Activated gamma-delta T cell treated with anti-CD3 and anti-CD28 coated beads, Interleukin-2, amount 50 U/mL, for 16 hours (primary cell): ENCODE results near the gene CHD8.
"Not testable (repeated sequence)": the region's sequence is repeated elsewhere in the genome, so short reads cannot be mapped to it uniquely, and the experiment has no call there.

Experiments
- DNase-seq: peaks from one replicate; pipeline ENCODE4 v3.0.0-alpha.2; 2020; ENCODE audit warnings: low read depth

The CHD8 gene

GRCh38 chr14:21436567-21437062 is 19.3 kb downstream of the CHD8 start:
- no peak for DNase-seq

GRCh38 chr14:21431126-21431525 is 24.8 kb downstream of the CHD8 start:
- no peak for DNase-seq

GRCh38 chr14:21428930-21429329 is 27.0 kb downstream of the CHD8 start:
- DNase-seq = no peak

- DNase-seq = no peak
Observed at GRCh38 chr14:21426692-21427091, 29.2 kb downstream of the CHD8 start.

DNA sequence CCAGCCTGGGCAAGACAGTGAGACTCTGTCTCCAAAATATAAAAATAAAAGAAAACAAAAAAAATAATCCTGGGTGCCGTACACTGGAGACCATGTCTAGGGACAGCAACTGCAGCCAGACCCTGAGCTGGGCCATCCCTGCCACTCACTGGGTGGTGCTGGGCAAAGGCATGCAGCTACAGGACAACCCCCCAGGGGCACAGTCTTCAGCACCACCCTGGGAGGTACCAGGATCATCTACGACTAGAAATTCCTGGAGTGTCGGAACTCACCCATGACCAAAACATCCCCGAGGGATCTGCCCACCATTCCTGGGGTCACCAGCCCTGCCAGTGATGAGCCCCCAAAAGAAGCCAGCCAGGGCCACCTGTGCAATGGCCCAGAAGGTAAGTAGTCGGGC is 36.4 kb downstream of the CHD8 start:
- no peak for DNase-seq

GRCh38 chr14:21415329-21415728 is 40.6 kb downstream of the CHD8 start:
- no peak for DNase-seq

DNA sequence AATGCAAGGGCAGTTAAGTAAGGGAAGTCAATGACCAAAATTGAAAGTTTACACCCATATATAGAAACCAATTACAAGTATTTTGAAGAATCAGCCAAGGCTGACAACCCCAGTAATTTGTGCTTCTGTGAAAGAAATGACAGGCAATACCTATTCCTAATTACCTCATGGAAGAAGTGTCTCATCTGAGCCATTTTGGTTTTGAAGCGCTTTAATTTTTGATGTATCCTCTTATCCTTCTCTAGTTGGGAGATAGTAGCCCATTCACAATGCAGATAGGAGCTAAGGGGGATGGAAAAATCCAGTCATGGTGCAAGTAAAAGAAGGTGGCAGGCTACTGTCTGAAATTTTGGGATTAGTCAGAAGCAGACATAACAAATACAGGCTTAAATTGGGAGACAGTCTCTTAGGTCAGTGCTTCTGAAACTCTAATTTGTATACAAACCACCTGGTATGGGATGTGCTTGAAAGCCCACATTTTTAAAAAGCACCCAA is 41.7 kb downstream of the CHD8 start:
- no peak for DNase-seq

DNA sequence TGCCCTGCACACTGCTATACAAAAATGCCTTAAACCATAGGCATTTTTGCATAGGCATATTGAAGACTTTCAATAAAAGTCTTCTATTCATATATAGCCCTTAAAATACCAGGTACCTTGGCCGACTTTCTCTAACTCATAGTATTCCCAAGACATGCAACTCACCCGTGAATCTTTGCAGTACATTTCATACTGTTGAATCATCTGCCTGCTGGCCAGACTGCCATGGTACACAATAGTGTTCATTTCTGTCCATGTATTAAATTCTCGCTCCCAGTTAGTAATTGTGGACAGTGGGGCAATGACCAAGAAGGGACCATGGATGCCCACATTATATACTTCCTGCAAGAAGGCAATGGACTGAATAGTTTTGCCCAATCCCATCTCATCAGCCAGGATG is 47.8 kb downstream of the CHD8 start:
- DNase-seq = no peak

GRCh38 chr14:21406213-21406612 is 49.7 kb downstream of the CHD8 start:
- no peak for DNase-seq

- DNase-seq = no peak
Observed at GRCh38 chr14:21405097-21405496, 50.8 kb downstream of the CHD8 start.

DNA sequence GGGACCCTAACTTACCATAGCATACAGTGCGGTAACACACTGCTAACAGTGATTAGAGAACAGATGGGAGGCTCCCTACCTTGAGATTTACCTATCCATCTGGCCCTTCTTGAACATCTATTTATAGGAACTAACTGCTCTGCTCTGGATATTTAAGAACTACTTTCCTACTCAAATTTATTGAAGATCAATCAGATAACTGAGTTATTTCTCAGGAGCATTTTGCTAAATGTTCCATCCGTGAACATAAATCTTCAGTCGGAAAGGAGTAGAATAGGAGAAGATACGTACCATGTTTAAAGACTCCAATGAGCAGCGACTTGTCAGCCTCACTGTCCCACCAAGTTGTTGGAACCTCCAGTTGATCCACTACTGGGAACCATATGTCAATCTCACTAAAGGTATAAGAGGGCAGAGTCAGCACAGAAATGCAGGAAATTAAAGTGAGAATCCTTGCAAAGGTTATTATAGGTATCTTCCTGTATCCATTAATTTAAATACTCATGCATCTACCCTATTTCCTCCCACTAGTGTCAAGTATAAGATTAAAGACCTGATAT is 56.5 kb downstream of the CHD8 start:
- DNase-seq = no peak

GRCh38 chr14:21398901-21399300 is 57.0 kb downstream of the CHD8 start:
- no peak for DNase-seq

- DNase-seq = no peak
Observed at GRCh38 chr14:21395450-21395849, 60.5 kb downstream of the CHD8 start.

DNA sequence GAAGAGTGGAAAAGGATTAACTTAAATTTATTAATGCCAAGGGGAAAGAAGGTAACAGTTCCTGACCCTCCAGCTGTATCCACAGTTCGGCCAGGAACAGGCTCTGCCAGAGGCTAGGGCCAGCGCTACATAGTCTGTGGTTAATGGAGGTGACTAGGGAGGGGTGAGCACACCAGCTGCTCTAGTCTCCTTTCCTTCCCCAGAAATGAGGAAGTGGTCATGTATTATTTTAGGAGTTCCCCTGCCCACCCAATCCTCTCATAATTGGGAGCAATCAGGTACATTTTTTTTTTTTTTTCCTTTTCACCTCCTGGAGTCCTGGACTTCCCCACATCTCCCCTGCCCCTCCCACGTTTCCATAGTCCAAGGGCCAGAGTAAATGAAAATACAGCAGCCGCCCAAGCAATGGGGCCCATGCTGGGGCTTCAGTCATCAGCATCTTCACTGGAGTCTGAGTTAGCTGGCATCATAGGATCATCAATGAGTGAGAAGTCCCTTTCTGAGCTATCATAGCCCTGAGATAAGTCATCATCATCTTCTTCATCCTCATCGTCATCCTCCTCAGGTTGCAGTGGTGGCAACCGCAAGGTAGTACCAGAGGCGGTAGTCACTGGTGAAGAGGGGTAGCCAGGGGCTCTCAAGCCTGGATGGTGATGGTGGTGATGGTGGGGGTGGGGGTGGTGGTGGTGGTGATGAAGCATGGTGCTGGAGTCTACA is 70.6 kb downstream of the CHD8 start:
- DNase-seq = no peak

DNA sequence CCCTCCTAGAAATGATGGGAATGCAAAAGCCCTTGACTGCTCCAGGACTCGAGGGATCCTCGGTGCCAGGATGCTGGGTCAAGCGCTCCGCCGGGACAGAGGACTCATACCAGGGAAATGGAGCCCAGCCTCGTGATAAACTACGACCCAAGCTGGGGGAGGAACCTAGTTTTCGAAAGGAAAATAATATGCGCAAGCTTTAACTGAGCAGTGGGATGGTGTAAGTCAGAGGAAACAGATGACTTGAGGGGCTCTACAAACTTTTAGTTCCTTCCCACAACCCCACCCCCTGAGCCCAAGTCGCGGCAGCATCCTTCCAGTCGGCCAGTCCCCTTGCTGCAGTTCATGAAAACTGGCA is 71.5 kb downstream of the CHD8 start:
- no peak for DNase-seq

DNA sequence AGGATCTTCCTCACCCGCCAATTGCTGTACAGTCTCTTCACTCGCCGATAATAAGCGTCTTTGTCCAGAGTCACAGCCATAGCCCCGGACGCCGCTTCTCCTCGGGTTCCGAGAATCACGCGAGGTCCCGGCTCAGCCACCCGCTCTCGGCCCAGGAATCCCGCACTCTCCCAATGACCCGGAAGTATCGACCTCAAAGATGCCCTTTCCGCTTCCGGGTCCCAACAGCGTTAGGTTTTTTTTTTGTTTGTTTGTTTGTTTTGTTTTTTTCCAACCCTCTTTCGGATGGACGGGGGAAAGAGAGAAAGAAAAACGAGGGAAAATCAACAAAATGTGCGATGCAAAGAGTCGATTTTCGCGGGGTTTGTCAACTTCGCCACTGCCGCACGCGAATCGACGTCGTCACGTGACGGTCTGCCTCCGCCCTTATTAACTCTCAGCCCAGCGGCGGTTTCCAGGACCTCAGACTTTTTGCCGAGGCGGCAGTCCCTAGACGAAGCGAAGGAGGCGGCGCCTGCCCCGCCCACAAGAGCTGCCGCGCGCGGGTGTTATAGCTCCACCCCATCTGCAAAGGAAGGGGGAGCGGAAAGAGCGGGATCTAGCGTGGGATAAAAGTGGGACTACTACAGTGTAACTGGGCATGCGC is 72.0 kb downstream of the CHD8 start, which contains the start of gene SUPT16H:
TSS of gene SUPT16H (minus strand) at position 172 of the 646 bp plus-strand sequence. CDS start at position 80, 92 bp downstream.
- DNase-seq = peak; percentile 87

- peak; percentile 38 for DNase-seq
Observed at GRCh38 chr14:21382886-21383847, 72.8 kb downstream of the CHD8 start.

DNA sequence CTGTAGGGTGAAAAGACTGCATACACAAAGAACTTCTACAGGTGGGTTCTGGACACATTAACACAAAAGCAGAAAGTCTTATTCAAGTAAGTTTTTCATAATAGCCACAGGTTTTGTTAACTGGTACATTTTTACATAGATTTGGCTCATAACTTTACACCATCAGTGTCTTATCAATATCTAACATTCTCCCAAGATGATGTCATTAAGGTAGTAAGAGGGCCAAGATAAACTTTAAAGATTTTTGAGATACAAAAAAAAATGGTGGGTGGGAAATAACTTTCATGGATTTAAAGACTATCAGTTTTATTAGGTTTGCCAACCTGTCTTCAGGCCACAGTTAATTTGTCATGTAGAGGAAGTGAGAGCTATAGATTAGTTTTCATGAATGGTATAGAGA is 73.8 kb downstream of the CHD8 start:
- DNase-seq = no peak

DNA sequence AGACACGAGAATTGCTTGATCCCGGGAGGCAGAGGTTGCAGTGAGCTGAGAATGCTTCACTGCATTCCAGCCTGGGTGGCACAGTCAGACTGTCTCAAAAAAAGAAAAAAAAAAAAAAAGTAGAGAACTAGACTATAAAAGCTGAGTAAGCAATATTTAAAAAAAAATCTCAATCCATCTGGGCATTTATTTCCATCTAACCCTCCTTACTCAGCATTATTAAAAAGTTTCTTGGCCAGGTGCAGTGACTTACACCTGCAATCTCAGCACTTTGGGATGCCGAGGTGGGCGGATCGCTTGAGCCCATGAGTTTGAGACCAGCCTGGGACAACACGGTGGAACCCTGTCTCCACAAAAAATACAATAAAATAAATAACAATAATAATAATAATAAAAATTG is 76.6 kb downstream of the CHD8 start:
- no peak for DNase-seq

- DNase-seq = no peak
Observed at GRCh38 chr14:21373980-21374379, 81.9 kb downstream of the CHD8 start.

DNA sequence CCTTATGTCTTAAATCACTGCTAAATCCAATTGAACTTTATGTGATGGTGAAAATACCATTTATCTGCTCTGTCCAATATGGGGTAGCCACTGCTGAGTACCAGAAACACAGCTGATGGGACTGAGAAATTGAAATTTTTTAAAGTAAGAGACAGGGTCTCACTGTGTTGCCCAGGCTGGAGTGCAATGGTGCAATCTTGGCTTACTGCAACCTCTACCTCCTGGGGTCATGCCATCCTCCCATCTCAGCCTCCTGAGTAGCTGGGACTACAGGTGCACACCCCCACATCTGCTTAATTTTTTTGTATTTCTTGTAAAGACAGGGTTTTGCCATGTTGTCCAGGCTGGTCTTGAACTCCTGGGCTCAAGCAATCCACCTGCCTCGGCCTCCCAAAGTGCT is 83.1 kb downstream of the CHD8 start:
- DNase-seq = not testable (repeated sequence)
